Astrocyte of the cerebellum (primary cell): ENCODE measurements around the gene DBX1.
A peak's percentile ranks its signal among the peaks of the same experiment; 100 is the strongest.
"Not testable (repeated sequence)": the region's sequence is repeated elsewhere in the genome, so short reads cannot be mapped to it uniquely, and the experiment has no call there.

ENCODE experiments used
- DNase-seq: peaks from one replicate; pipeline ENCODE4 v3.0.0-alpha.2; 2011; ENCODE audit warnings: low read depth
- H3K4me3 ChIP-seq: 2 replicates; pipeline ENCODE4 v1.5.1; 2011; ENCODE audit warnings: mild to moderate bottlenecking, low read depth, low read length, moderate library complexity
- CTCF ChIP-seq: IDR thresholded peaks from 2 replicates; pipeline ENCODE4 v1.5.1; 2012; ENCODE audit warnings: low read length, low read depth, moderate library complexity, mild to moderate bottlenecking; ENCODE audit errors: missing control alignments
- in situ Hi-C: cut with HindIII; loops from 2 replicates; pipeline ENCODE4 v1.10.0; 2017; ENCODE audit warnings: low sequenced_read_pairs

DBX1 gene

GRCh38 chr11:20134991-20135736 is 25.1 kb downstream of the DBX1 start:
- H3K4me3 ChIP-seq = no peak overlapping the region
- in situ Hi-C loops = loop anchor here (25.0 kb wide), 2 partner anchors 227 to 573 kb away; partner anchors contain the start of gene HTATIP2
- no peak for DNase-seq
- TF ChIP-seq CTCF = no peak

GRCh38 chr11:20132667-20133039 is 27.6 kb downstream of the DBX1 start:
- in situ Hi-C loops = loop anchor here (25.0 kb wide), 2 partner anchors 230 to 570 kb away; partner anchors contain the start of gene HTATIP2
- no peak for DNase-seq
- peak overlapping the region; percentile 49 for H3K4me3 ChIP-seq
- TF ChIP-seq CTCF = no peak

- DNase-seq = no peak
- in situ Hi-C loops = loop anchor here (25.0 kb wide), 2 partner anchors 230 to 570 kb away; partner anchors contain the start of gene HTATIP2
- peak overlapping the region; percentile 49 for H3K4me3 ChIP-seq
- TF ChIP-seq CTCF = peak; percentile 92
These were observed 28.2 kb downstream of the DBX1 start for GRCh38 chr11:20131788-20132666.

GRCh38 chr11:20129665-20130064 is 30.6 kb downstream of the DBX1 start:
- TF ChIP-seq CTCF = no peak
- no peak for DNase-seq
- no peak overlapping the region for H3K4me3 ChIP-seq
- in situ Hi-C loops = loop anchor here (25.0 kb wide), 2 partner anchors 233 to 567 kb away; partner anchors contain the start of gene HTATIP2

- DNase-seq, H3K4me3 ChIP-seq: not testable (repeated sequence)
- in situ Hi-C loops = loop anchor here (25.0 kb wide), 2 partner anchors 234 to 566 kb away; partner anchors contain the start of gene HTATIP2
These were observed 31.8 kb downstream of the DBX1 start for GRCh38 chr11:20128528-20128825.

GRCh38 chr11:20127671-20128527 is 32.4 kb downstream of the DBX1 start:
- no peak overlapping the region for H3K4me3 ChIP-seq
- TF ChIP-seq CTCF = peak; percentile 84
- in situ Hi-C loops = loop anchor here (25.0 kb wide), 2 partner anchors 234 to 566 kb away; partner anchors contain the start of gene HTATIP2
- DNase-seq = peak; percentile 48
